ENCODE results near the gene CYP51A1.
"Not testable (repeated sequence)": the region's sequence is repeated elsewhere in the genome, so short reads cannot be mapped to it uniquely, and the experiment has no call there.

The CYP51A1 gene

GRCh38 chr7:92134271-92135051 lies at the start of gene CYP51A1:
Gene CYP51A1 (minus strand): TSS chr7:92134477. CDS start chr7:92134364, 113 bp downstream.
- DNase-seq (ENCODE audit: low spot score), result peak; percentile 92

GRCh38 chr7:92178928-92179924 lies 44.9 kb upstream of the CYP51A1 start, which contains the start of gene LRRD1:
Gene LRRD1 (minus strand): TSS chr7:92179142. CDS start chr7:92165202, 13,940 bp downstream.
- peak; percentile 82 for DNase-seq (ENCODE audit: low spot score)

GRCh38 chr7:92177362-92177761 lies 43.1 kb upstream of the CYP51A1 start:
- DNase-seq (ENCODE audit: low spot score), result no peak

GRCh38 chr7:92169529-92169928 lies 35.3 kb upstream of the CYP51A1 start:
- not testable (repeated sequence) for DNase-seq (ENCODE audit: low spot score)

GRCh38 chr7:92161271-92161670 lies 27.0 kb upstream of the CYP51A1 start:
- no peak for DNase-seq (ENCODE audit: low spot score)

- no peak for DNase-seq (ENCODE audit: low spot score)
These were observed 24.6 kb upstream of the CYP51A1 start for GRCh38 chr7:92158660-92159575.

GRCh38 chr7:92156990-92157389 lies 22.7 kb upstream of the CYP51A1 start:
- no peak for DNase-seq (ENCODE audit: low spot score)

- DNase-seq (ENCODE audit: low spot score), result no peak
These were observed 20.9 kb upstream of the CYP51A1 start for GRCh38 chr7:92155108-92155739.

- no peak for DNase-seq (ENCODE audit: low spot score)
These were observed 16.3 kb upstream of the CYP51A1 start for GRCh38 chr7:92150450-92151017.

- DNase-seq (ENCODE audit: low spot score), result no peak
These were observed 15.5 kb upstream of the CYP51A1 start for GRCh38 chr7:92149736-92150239.

- not testable (repeated sequence) for DNase-seq (ENCODE audit: low spot score)
These were observed 9.1 kb upstream of the CYP51A1 start for GRCh38 chr7:92143192-92143880.

GRCh38 chr7:92142791-92143190 lies 8.5 kb upstream of the CYP51A1 start:
- DNase-seq (ENCODE audit: low spot score), result not testable (repeated sequence)

- DNase-seq (ENCODE audit: low spot score), result no peak
These were observed 6.9 kb upstream of the CYP51A1 start for GRCh38 chr7:92141161-92141560.

- DNase-seq (ENCODE audit: low spot score), result no peak
These were observed 3.3 kb upstream of the CYP51A1 start for GRCh38 chr7:92137557-92137956.

GRCh38 chr7:92135052-92135889 lies 994 bp upstream of the CYP51A1 start:
- DNase-seq (ENCODE audit: low spot score), result no peak

- peak; percentile 55 for DNase-seq (ENCODE audit: low spot score)
These were observed 473 bp downstream of the CYP51A1 start for GRCh38 chr7:92133737-92134270.

- no peak for DNase-seq (ENCODE audit: low spot score)
These were observed 1.0 kb downstream of the CYP51A1 start for GRCh38 chr7:92133133-92133736.

GRCh38 chr7:92131764-92132330 lies 2.4 kb downstream of the CYP51A1 start:
- DNase-seq (ENCODE audit: low spot score), result no peak
